ENCODE results near the gene SAFB.

DNA sequence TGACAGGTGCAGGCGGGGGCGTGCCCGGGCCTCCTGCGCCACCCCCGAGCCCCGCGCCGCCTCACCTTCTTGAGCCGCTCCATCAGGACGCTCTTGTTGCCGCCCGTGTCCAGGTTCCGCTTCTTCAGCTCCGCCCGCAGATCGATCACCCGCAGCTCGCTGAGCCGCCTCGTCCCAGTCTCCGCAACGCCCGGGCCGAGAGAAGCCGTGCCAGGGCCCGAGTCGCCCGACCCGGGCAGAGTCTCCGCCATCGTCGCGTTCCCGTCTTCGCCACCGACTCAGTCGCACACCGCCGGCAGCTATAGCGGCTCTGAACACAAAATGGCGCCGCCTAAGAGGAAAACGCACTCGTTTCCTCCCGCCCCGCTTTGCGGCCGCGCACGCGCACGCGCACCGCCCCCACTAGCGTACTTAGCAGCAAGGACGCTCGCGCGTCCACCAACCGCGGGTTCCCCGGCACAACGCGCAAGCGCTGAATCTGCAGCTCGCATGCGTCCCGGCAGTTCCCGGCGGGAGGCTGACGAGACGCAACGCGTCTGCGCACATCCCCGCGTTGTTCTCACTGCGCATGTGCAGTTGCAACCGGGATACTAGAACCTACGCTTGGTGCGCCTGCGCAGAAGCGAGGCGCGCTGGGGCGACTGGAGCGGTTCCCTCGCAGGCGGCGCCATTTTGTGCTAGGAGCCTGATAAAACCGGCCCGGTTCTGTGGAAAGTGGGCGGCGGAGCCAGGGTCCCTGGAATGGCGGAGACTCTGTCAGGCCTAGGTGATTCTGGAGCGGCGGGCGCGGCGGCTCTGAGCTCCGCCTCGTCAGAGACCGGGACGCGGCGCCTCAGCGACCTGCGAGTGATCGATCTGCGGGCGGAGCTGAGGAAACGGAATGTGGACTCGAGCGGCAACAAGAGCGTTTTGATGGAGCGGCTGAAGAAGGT, at the start of gene SAFB, which contains the start of gene SAFB2:
- TF ChIP-seq, protein P1, sequence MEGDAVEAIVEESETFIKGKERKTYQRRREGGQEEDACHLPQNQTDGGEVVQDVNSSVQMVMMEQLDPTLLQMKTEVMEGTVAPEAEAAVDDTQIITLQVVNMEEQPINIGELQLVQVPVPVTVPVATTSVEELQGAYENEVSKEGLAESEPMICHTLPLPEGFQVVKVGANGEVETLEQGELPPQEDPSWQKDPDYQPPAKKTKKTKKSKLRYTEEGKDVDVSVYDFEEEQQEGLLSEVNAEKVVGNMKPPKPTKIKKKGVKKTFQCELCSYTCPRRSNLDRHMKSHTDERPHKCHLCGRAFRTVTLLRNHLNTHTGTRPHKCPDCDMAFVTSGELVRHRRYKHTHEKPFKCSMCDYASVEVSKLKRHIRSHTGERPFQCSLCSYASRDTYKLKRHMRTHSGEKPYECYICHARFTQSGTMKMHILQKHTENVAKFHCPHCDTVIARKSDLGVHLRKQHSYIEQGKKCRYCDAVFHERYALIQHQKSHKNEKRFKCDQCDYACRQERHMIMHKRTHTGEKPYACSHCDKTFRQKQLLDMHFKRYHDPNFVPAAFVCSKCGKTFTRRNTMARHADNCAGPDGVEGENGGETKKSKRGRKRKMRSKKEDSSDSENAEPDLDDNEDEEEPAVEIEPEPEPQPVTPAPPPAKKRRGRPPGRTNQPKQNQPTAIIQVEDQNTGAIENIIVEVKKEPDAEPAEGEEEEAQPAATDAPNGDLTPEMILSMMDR (IDR thresholded peaks at IDR 0.05) = no peak
- TF ChIP-seq EZH2phosphoT487 (IDR thresholded peaks at IDR 0.05; ENCODE audit: borderline replicate concordance, low read depth) = no peak
- TF ChIP-seq, protein P2, sequence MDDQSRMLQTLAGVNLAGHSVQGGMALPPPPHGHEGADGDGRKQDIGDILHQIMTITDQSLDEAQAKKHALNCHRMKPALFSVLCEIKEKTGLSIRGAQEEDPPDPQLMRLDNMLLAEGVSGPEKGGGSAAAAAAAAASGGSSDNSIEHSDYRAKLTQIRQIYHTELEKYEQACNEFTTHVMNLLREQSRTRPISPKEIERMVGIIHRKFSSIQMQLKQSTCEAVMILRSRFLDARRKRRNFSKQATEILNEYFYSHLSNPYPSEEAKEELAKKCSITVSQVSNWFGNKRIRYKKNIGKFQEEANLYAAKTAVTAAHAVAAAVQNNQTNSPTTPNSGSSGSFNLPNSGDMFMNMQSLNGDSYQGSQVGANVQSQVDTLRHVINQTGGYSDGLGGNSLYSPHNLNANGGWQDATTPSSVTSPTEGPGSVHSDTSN (IDR thresholded peaks at IDR 0.05) = no peak
